GM12801 (cell line): ENCODE data around the gene MBNL3.

Source experiments
- TF ChIP-seq, protein P1 (sequence below): IDR thresholded peaks from one replicate; pipeline ENCODE4 v1.5.1; 2011; ENCODE audit warnings: control low read depth; ENCODE audit not compliant: insufficient read length; ENCODE audit errors: extremely low read depth

Gene MBNL3

DNA sequence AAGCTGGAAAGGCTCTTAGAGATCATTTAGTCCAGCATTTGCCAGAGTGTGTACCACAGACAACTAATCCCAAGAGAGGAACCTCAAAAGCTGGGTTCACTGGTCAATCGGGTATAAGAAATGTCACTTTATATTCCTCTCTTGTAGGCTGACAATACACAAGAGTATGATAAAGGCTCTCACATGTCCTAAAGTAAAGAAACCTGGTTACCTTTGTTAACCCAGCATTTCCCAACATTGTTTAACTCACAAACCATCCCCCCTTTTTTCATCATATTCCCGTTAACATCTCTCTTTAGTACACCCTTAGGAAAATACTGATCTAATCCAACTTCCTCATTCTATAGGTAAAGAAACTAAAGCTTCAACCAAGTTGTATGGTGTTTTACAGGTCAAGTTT is 74.4 kb downstream of the MBNL3 start:
- TF ChIP-seq, protein P1, sequence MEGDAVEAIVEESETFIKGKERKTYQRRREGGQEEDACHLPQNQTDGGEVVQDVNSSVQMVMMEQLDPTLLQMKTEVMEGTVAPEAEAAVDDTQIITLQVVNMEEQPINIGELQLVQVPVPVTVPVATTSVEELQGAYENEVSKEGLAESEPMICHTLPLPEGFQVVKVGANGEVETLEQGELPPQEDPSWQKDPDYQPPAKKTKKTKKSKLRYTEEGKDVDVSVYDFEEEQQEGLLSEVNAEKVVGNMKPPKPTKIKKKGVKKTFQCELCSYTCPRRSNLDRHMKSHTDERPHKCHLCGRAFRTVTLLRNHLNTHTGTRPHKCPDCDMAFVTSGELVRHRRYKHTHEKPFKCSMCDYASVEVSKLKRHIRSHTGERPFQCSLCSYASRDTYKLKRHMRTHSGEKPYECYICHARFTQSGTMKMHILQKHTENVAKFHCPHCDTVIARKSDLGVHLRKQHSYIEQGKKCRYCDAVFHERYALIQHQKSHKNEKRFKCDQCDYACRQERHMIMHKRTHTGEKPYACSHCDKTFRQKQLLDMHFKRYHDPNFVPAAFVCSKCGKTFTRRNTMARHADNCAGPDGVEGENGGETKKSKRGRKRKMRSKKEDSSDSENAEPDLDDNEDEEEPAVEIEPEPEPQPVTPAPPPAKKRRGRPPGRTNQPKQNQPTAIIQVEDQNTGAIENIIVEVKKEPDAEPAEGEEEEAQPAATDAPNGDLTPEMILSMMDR, result no peak

DNA sequence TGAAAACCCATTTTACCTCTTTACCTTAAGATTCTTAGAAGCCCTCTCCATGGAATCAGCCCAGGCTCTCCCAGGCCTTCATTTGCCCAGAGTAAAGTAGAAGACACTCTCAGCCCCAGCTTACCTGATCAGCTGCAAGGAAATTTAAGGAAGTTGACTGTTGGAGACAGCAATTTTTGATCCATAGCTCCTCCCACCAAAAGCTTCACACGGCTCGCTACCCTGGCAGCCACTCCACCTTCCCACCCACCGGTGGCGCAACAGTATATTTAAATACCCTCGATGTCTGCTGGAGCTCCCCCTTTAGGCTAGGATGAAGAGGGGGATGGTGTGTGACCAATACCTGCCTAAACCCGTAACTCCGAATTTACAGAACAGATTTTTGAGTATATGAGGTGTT is 75.4 kb downstream of the MBNL3 start:
- TF ChIP-seq, protein P1, result no peak

DNA sequence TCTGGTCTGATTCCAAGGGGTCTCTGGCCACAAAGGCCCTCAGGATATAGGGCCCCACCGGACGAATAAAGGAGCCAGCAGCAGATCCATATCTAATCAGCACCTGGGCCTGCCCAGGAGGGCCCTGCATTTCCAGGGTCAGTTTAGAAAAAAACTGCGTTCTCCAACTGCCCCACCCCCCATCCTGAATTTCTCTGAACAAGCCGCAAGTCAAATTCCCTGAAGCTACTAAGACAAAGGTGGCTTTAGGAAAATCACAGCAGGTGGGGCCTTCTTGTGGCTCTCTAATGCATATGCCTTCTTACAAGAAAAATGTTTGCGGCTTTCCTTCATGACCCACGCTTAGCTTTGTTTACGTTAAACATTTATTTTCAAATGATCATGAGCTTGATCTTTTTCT is 76.6 kb downstream of the MBNL3 start:
- TF ChIP-seq, protein P1, result no peak

- TF ChIP-seq, protein P1, result no peak
Observed at GRCh38 chrX:132411310-132411977, 77.4 kb downstream of the MBNL3 start.

DNA sequence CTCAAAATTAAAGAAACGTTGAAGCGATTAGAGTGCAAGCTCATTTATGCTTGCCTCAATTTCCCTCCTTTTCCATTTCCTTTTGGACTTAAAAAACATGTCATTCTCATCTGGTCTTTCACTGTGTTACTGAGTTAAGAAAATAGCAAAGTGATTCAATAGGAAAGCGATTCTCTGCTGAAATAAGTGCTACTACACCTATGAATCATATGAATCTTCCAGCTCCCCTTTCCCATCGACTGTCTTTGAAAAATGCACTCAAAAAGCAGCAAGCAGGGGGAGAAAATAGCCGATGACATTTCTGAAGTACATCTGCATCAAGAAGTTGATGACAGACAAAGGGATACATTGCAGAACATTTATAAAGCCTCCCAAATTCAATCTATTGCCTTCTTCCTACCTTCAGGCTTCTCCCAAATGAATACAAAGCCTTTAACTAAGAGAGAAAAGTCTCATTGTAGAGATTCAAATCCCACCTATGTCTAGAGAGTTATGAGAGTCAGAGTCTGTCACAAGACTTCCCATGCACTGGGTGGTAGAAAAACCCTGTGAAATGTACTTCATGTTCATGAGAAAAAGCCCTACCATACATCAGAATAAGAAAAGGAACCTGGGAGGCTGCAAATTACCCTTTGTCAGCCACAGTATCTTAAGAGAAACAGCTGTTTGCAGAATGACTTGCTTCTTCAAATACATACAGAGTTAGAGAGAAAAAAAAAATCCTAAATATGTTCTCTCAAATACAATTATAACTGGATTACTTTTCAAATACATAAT is 78.9 kb downstream of the MBNL3 start:
- TF ChIP-seq, protein P1, result no peak

GRCh38 chrX:132407691-132408090 is 81.1 kb downstream of the MBNL3 start:
- TF ChIP-seq, protein P1, result no peak

DNA sequence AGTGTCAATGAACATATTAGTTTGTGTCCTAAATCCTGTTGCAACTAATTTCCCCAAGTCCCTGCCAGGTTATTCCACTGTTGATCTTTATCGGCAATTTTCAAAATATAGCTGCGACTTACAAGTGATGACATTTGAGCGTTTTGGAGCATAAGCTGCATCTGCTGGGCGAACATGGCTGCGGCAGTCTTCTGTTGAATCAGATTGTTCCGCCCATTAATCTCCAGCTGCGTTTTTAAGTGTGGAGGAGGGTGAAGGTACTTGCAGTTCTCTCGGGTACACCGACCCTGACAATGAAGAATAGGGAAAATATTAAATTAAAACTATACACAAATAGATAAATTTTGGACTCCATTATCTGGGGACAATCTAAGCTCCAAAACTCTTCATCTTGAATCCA is 82.7 kb downstream of the MBNL3 start:
- TF ChIP-seq, protein P1, result no peak
